ENCODE data around the gene RAVER1. TPM values are rescaled to one million over a fixed set of nuclear protein-coding genes. Genes with fewer than 3 reads are reported as not detected.

The RAVER1 gene
- total and polyA plus RNA-seq, 8 donors, result 3.3 to 74.7 (median 12.8) TPM

DNA sequence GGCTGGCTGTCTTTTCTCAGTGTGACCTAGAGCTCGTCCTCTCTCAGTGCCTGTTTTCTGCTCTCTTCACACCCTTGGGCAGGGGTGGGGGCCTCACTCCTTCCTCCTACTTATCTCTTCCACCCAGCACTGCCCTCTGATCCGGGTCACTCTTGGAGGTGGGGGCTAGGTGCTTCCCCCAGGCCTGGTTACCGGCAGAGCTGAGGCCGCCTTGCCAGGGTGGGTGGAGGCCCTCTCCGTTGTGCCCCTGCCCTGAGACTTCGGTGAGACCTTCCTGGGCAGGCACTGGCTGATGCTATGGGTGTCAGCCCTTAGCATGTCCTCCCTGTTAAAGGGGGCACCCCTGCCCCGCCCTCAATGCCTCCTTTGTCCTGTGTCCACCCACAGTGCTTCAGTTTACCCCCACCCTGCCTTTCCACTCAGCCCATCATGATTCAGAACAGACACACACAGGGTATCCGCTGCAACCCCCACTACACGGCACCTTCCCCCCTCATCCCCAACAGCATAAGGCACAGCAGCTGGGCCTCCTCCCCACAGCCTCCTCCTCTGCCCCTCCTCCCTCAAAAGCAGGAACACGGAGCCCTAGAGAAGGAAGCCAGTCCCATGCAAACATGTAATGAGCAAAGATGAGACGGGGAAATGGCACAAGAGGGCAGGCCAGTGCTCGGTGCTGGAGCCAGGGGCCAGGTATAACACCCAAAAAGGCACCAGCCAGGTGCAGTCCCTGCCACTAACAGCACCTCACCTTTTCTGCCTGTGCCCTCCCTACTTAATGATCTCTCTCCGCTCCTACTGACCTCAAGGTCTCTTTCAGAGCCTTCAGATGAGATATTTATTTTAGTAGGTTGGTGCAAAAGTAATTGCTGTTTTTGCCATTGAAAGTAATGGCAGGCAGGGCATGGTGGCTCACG lies 33.5 kb downstream of the RAVER1 start:
- Histone ChIP-seq H3K27ac (no peak overlapping the region), H3K27me3 (peaks cover 12 to 78% (median 26%) of the 10 kb centered on the region in 3 donors), H3K4me1 (peaks cover 12 to 21% (median 16%) of the 10 kb centered on the region in 4 donors), H3K4me3 (no peak overlapping the region), H3K9me3 (no peaks in the 10 kb centered on the region), H3K36me3 (peaks cover 0 to 7% (median 3%) of the 10 kb centered on the region in 4 donors)
- intact Hi-C loops (cut with DNase I; ENCODE audit: low total_unique reads), result no loop called here
- DNase-seq, result no peak
- TF ChIP-seq CTCF (IDR thresholded peaks at IDR 0.05), result no peak
- no peak for TF ChIP-seq POLR2A (IDR thresholded peaks at IDR 0.05)
- TF ChIP-seq EP300 (IDR thresholded peaks at IDR 0.05), result no peak
- no peak for TF ChIP-seq POLR2AphosphoS5 (IDR thresholded peaks at IDR 0.05)
- WGBS, 5 donors, result 31 to 38% (median 35%) methylated on average over 14 of the region's 14 CpGs

- intact Hi-C loops (cut with DNase I; ENCODE audit: low total_unique reads), result no loop called here
- no peaks in the 10 kb centered on the region for H3K36me3 ChIP-seq
- H3K27ac ChIP-seq, result no peak overlapping the region
- peak in 1 of 2 donors; percentile 70 for DNase-seq
- H3K4me1 ChIP-seq, result peaks cover 27 to 57% (median 49%) of the 10 kb centered on the region in 4 donors
- TF ChIP-seq CTCF (IDR thresholded peaks at IDR 0.05) (no peak), EP300 (IDR thresholded peaks at IDR 0.05) (no peak), POLR2AphosphoS5 (IDR thresholded peaks at IDR 0.05) (no peak), POLR2A (IDR thresholded peaks at IDR 0.05) (no peak)
- H3K4me3 ChIP-seq, result peak overlapping the region; percentile 17 to 48 (median 29)
- no peaks in the 10 kb centered on the region for H3K9me3 ChIP-seq
- WGBS, 5 donors, result 4 to 8% (median 5%) methylated on average over 15 to 58 of the region's 58 CpGs
- H3K27me3 ChIP-seq, result peaks cover 28 to 100% (median 63%) of the 10 kb centered on the region in 3 donors
Measured at GRCh38 chr19:10295847-10296591, 37.3 kb downstream of the RAVER1 start.

DNA sequence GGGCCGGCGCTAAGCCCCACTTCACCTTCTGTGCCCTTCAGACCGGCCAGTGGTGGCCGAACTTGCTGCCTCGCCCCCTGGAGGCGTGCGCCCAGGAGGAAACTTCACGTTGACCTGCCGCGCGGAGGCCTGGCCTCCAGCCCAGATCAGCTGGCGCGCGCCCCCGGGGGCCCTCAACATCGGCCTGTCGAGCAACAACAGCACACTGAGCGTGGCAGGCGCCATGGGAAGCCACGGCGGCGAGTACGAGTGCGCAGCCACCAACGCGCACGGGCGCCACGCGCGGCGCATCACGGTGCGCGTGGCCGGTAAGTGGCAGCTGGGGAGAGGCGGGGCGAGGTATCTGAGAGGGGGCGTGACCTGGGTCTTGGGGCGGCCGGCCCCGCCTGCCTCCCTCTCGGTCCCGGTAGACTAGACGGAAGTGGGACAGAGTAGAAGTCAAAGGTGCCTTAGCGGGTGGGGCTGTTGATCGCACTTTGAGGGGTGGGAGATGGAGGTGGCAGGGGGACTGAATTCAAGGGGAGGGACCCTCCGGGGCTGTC lies 38.0 kb downstream of the RAVER1 start:
- TF ChIP-seq CTCF (IDR thresholded peaks at IDR 0.05) (peak in 1 of 7 experiments; percentile 12), POLR2A (IDR thresholded peaks at IDR 0.05) (no peak), EP300 (IDR thresholded peaks at IDR 0.05) (no peak)
- DNase-seq, result peak; percentile 51 to 70
- intact Hi-C loops (cut with DNase I; ENCODE audit: low total_unique reads), result no loop called here
- H3K27ac ChIP-seq, result no peak overlapping the region
- peak overlapping the region; percentile 17 to 48 (median 29) for H3K4me3 ChIP-seq
- peaks cover 28 to 100% (median 70%) of the 10 kb centered on the region in 3 donors for H3K27me3 ChIP-seq
- no peaks in the 10 kb centered on the region for H3K9me3 ChIP-seq
- H3K4me1 ChIP-seq, result peaks cover 33 to 64% (median 55%) of the 10 kb centered on the region in 4 donors
- H3K36me3 ChIP-seq, result no peaks in the 10 kb centered on the region
- 1 to 6% (median 2%) methylated on average over 4 to 48 of the region's 48 CpGs for WGBS, 5 donors

DNA sequence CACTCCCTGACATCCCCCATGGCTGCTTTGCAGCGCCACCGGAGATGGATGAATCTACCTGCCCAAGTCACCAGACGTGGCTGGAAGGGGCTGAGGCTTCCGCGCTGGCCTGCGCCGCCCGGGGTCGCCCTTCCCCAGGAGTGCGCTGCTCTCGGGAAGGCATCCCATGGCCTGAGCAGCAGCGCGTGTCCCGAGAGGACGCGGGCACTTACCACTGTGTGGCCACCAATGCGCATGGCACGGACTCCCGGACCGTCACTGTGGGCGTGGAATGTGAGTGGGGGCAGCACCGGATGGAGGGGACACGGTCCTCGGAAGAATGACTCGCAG lies 39.0 kb downstream of the RAVER1 start:
- no peak for DNase-seq
- Histone ChIP-seq H3K4me3 (peak overlapping the region in 1 of 4 donors; percentile 6), H3K27ac (no peak overlapping the region), H3K27me3 (peaks cover 34 to 100% (median 74%) of the 10 kb centered on the region in 3 donors), H3K36me3 (no peaks in the 10 kb centered on the region), H3K4me1 (peaks cover 44 to 70% (median 65%) of the 10 kb centered on the region in 4 donors), H3K9me3 (no peaks in the 10 kb centered on the region)
- intact Hi-C loops (cut with DNase I; ENCODE audit: low total_unique reads), result no loop called here
- 7 to 14% (median 11%) methylated on average over 9 to 25 of the region's 25 CpGs; no CpG with 5 or more reads in 1 of the 5 donors for WGBS, 5 donors
- TF ChIP-seq POLR2A (IDR thresholded peaks at IDR 0.05), result no peak
- no peak for TF ChIP-seq EP300 (IDR thresholded peaks at IDR 0.05)
- TF ChIP-seq POLR2AphosphoS5 (IDR thresholded peaks at IDR 0.05), result no peak
- TF ChIP-seq CTCF (IDR thresholded peaks at IDR 0.05), result no peak

All from stomach (tissue), 9 donors.